Measurements from ENCODE around the gene USP5.

The USP5 gene

GRCh38 chr12:6851921-6852650 lies at the start of gene USP5:
Gene USP5, plus strand, starts transcription at chr12:6852150. Its CDS starts 30 bp downstream, at chr12:6852180.
- DNase-seq: peak; percentile 99

DNA sequence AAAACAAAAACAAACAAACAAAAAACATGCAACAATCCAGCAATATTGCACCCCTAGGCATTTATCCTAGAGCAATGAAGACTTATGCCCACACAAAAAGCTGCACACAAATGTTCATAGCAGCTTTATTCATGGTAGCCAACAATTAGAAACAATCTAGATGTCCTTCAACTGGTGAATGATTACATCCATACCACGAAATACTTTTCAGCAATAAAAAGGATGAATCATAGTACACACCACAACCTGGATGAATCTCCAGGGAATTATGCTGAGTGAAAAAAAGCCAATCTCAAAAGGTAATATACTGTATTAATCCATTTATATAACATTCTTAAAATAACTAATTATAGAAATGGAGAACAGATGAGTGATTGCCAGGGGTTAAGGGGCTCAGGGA lies 44.8 kb upstream of the USP5 start:
- DNase-seq: no peak

GRCh38 chr12:6809056-6809455 lies 42.9 kb upstream of the USP5 start:
- no peak for DNase-seq

DNA sequence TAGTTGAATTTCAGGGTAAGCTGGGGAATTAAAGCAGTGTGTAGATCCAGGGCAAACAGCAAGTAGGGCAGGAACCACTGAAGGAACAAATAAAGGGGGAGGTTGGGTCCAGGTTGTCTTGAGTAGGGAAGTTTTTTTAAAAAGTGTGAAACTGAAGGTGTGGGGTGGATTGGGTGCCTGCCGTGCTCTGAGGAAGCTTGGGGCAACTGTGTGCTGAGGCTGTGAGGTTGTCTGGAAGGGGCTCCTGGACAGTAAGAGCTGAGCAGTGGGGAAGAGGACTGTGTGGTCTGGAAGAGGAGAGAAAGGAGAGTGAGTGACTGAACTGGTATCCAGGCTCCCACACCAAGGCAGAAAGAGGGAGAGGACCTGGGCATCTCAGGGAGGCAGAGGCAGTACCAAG lies 41.2 kb upstream of the USP5 start:
- no peak for DNase-seq

DNA sequence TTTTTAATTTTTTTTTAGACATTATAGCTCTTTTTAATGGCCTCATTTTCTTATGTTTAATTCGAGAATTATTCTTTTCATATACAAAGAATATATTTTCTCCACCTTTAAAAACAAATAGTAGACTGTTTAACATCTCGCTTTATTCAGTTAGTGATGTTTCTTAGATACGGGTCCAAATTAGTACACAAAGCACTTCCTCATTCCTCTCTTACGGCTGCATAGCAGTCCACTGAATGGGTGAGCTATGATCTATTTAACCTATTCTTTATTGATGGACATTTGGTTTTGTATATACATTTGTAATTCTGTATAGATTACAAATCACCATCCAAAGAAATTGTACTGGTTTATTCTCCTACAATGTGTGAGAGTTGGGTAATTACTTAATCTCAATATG lies 38.6 kb upstream of the USP5 start:
- DNase-seq: no peak

- no peak for DNase-seq
Observed at GRCh38 chr12:6816598-6816997, 35.4 kb upstream of the USP5 start.

DNA sequence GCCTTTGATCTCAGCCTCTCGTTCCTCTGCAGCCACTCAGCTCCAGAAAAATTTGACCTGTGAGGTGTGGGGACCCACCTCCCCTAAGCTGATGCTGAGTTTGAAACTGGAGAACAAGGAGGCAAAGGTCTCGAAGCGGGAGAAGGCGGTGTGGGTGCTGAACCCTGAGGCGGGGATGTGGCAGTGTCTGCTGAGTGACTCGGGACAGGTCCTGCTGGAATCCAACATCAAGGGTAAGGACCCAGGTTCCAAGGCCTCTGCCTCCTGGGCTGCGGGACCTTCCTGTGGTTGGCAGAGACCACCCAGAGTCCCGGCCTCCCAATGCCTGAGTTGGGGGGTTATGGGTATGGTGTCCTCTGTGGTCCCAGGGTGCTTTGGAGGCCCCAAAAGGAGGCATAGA lies 34.9 kb upstream of the USP5 start:
- no peak for DNase-seq

DNA sequence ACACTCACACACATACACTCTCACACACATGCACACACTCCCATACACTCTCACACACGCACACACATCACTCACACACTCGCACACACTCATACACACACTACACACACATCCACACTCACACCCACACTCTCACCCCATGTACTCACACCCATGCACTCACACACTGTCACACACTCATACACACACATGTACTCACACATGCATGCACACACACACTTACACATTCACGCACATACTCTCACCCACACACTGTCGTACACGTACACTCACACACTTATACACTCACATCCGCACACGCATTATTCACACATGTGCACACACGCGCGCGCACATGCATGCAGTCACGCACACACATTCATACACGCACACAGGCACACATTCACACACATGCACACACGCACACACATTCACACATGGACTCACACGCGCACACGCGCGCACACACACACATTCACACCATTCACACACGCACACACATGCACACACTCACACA lies 34.2 kb upstream of the USP5 start:
- no peak for DNase-seq

GRCh38 chr12:6818222-6818621 lies 33.7 kb upstream of the USP5 start:
- no peak for DNase-seq

- no peak for DNase-seq
Observed at GRCh38 chr12:6818645-6819044, 33.3 kb upstream of the USP5 start.

GRCh38 chr12:6819106-6820030 lies 32.6 kb upstream of the USP5 start:
- DNase-seq: no peak

GRCh38 chr12:6820166-6820565 lies 31.8 kb upstream of the USP5 start:
- no peak for DNase-seq

- DNase-seq: peak; percentile 57 to 64
Observed at GRCh38 chr12:6821591-6822425, 30.1 kb upstream of the USP5 start, which contains the start of gene GPR162. Gene GPR162, plus strand, starts transcription at chr12:6821821. Its CDS starts 2,078 bp downstream, at chr12:6823899.

- peak in 1 of 2 donors; percentile 15 for DNase-seq
Observed at GRCh38 chr12:6822426-6823135, 29.4 kb upstream of the USP5 start.

GRCh38 chr12:6823182-6824084 lies 28.5 kb upstream of the USP5 start:
- DNase-seq: no peak

- no peak for DNase-seq
Observed at GRCh38 chr12:6824085-6824775, 27.7 kb upstream of the USP5 start.

DNA sequence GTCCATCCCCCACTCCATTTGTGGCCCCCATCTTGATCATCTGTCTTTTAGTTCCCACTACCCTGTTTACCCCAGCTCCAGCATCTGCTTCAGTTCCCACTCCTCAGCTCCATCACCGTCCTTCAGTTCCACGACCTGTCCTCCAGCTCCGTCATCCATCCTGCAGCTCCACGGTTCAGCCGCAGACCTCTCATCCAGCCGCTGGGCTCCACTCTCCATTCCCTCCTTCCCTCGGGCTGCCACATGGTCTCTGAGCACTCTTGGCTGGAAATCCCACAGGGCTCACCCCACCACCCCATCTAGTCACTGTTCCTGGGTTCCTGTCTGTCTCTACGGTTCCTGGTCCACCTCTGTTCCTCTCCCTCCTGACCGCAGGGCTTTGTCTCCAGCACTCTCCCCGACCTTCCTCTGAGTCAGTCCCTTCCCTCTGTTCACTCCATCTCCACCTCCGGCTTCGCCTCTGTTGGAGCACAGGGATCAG lies 27.0 kb upstream of the USP5 start:
- DNase-seq: no peak

GRCh38 chr12:6825398-6826124 lies 26.4 kb upstream of the USP5 start:
- DNase-seq: peak; percentile 65 to 79

GRCh38 chr12:6826125-6826733 lies 25.7 kb upstream of the USP5 start:
- DNase-seq: no peak

All from hippocampal formation (tissue), 2 donors.